ENCODE results near the gene CEP135.

Gene CEP135

DNA sequence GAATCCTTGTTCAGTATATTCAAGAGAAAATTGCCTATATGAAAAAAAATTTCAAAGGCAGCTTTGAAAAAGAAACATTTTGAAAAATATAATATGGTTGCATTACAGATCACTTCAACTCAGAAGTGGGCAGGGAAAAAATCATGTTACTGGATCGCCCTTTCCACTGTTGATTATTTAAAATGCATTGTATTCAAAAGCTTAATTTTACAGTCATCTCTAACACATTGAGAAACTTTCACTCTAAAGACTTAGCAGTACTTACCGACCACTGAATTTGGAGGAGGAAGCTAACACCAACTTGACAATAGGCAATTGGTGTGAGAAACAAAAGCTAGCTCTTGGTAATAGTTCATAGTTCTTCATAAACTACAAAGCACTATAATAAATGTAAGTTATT lies 101.9 kb downstream of the CEP135 start:
- TF ChIP-seq, protein P1, sequence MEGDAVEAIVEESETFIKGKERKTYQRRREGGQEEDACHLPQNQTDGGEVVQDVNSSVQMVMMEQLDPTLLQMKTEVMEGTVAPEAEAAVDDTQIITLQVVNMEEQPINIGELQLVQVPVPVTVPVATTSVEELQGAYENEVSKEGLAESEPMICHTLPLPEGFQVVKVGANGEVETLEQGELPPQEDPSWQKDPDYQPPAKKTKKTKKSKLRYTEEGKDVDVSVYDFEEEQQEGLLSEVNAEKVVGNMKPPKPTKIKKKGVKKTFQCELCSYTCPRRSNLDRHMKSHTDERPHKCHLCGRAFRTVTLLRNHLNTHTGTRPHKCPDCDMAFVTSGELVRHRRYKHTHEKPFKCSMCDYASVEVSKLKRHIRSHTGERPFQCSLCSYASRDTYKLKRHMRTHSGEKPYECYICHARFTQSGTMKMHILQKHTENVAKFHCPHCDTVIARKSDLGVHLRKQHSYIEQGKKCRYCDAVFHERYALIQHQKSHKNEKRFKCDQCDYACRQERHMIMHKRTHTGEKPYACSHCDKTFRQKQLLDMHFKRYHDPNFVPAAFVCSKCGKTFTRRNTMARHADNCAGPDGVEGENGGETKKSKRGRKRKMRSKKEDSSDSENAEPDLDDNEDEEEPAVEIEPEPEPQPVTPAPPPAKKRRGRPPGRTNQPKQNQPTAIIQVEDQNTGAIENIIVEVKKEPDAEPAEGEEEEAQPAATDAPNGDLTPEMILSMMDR (IDR thresholded peaks at IDR 0.05; ENCODE audit: low read length) = no peak
- TF ChIP-seq EZH2 (optimal IDR thresholded peaks at IDR 0.05; ENCODE audit: low read depth, low read length) = no peak
- no peak for TF ChIP-seq EZH2phosphoT487 (IDR thresholded peaks at IDR 0.05; ENCODE audit: low read length)
- Histone ChIP-seq H4K20me1 (ENCODE audit: insufficient read depth, low read length) (no peaks in the 10 kb centered on the region), H3K4me3 (ENCODE audit: low read length) (no peak overlapping the region), H3K27ac (ENCODE audit: low read length) (no peak overlapping the region), H3K27me3 (replicated peaks; ENCODE audit: insufficient read depth, low read length) (no peaks in the 10 kb centered on the region), H2AFZ (ENCODE audit: low read length) (no peak overlapping the region), H3K36me3 (replicated peaks; ENCODE audit: insufficient read depth, low read length) (no peaks in the 10 kb centered on the region), H3K4me1 (ENCODE audit: low read length) (peaks cover 5% of the 10 kb centered on the region), H3F3A (ENCODE audit: insufficient read depth, low read length) (peaks cover 5% of the 10 kb centered on the region; the same call in 1 of the 2 replicates), H3K9ac (ENCODE audit: low read length) (no peak overlapping the region), H3K9me2 (replicated peaks; ENCODE audit: insufficient read depth, low read length) (no peaks in the 10 kb centered on the region), H3K9me3 (replicated peaks; ENCODE audit: insufficient read depth, low read length) (no peaks in the 10 kb centered on the region), H3K79me2 (ENCODE audit: low read length) (no peaks in the 10 kb centered on the region), H3K4me2 (ENCODE audit: low read depth, low read length) (no peak overlapping the region)
- no peak for DNase-seq

DNA sequence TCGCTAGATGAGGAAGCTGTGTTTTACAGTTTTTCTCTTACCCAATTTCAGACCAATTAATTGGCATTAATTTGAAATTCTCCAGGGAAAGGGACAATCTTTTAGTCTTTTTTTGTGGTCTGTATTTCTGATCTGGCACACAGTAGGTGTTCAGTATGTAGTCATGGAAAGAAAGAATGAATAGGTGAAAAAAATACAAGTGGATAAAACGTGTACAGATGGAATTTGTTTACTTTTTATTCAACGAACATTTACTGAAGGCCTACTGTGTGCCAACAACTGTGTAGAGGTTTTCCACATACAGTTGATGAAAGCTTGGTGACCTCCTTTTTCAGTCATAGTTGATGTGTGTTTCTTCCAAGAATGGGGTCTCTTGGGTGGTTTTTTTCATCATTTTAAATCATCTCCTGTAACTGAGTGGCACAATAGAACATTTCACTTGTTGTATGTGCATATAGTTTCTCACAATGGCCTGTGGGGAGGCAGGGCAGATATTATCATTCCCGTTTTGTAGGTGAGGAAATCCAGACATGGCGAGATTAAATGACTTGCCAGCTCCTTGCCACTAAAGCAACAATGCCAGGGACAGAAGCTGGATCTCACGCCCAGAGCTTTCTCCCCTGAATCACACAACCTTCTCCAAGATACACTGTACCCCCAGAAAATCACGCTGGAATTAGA lies 102.4 kb downstream of the CEP135 start:
- Histone ChIP-seq H2AFZ (ENCODE audit: low read length) (no peak overlapping the region), H3K27me3 (replicated peaks; ENCODE audit: insufficient read depth, low read length) (no peaks in the 10 kb centered on the region), H3K4me3 (ENCODE audit: low read length) (no peak overlapping the region), H3K27ac (ENCODE audit: low read length) (no peak overlapping the region), H3K9me3 (replicated peaks; ENCODE audit: insufficient read depth, low read length) (no peaks in the 10 kb centered on the region), H3K79me2 (ENCODE audit: low read length) (no peaks in the 10 kb centered on the region), H3K4me1 (ENCODE audit: low read length) (peaks cover 5% of the 10 kb centered on the region), H3K9ac (ENCODE audit: low read length) (no peak overlapping the region), H3F3A (ENCODE audit: insufficient read depth, low read length) (peaks cover 5% of the 10 kb centered on the region; the same call in 1 of the 2 replicates), H3K9me2 (replicated peaks; ENCODE audit: insufficient read depth, low read length) (no peaks in the 10 kb centered on the region), H3K36me3 (replicated peaks; ENCODE audit: insufficient read depth, low read length) (no peaks in the 10 kb centered on the region), H4K20me1 (ENCODE audit: insufficient read depth, low read length) (no peaks in the 10 kb centered on the region), H3K4me2 (ENCODE audit: low read depth, low read length) (no peak overlapping the region)
- no peak for DNase-seq
- TF ChIP-seq EZH2phosphoT487 (IDR thresholded peaks at IDR 0.05; ENCODE audit: low read length) (no peak), EZH2 (optimal IDR thresholded peaks at IDR 0.05; ENCODE audit: low read depth, low read length) (no peak)
- TF ChIP-seq, protein P1 (IDR thresholded peaks at IDR 0.05; ENCODE audit: low read length) = no peak

DNA sequence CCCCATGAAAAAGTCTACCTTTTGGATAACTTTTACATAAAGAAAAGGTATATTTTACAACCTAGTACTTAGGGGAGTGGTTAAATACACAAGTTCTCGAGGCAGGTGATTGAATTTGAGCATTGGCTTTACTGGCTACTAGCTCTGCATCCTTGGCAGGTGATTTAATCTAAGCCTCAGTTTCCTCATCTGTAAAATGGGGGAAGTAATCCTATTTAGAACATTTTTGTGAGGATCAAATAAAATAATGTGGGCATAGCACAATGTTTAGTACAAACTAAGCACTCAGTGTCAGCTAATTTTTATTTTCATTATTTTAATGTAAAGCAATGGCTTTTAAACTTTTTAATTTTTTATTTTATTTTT lies 102.9 kb downstream of the CEP135 start:
- H3K27ac ChIP-seq (ENCODE audit: low read length) = no peak overlapping the region
- no peak overlapping the region for H2AFZ ChIP-seq (ENCODE audit: low read length)
- no peaks in the 10 kb centered on the region for H3K36me3 ChIP-seq (replicated peaks; ENCODE audit: insufficient read depth, low read length)
- no peaks in the 10 kb centered on the region for H4K20me1 ChIP-seq (ENCODE audit: insufficient read depth, low read length)
- TF ChIP-seq EZH2 (optimal IDR thresholded peaks at IDR 0.05; ENCODE audit: low read depth, low read length) = no peak
- TF ChIP-seq, protein P1 (IDR thresholded peaks at IDR 0.05; ENCODE audit: low read length) = no peak
- TF ChIP-seq EZH2phosphoT487 (IDR thresholded peaks at IDR 0.05; ENCODE audit: low read length) = no peak
- H3K9me2 ChIP-seq (replicated peaks; ENCODE audit: insufficient read depth, low read length) = no peaks in the 10 kb centered on the region
- no peaks in the 10 kb centered on the region for H3K9me3 ChIP-seq (replicated peaks; ENCODE audit: insufficient read depth, low read length)
- DNase-seq = no peak
- H3K79me2 ChIP-seq (ENCODE audit: low read length) = no peaks in the 10 kb centered on the region
- H3K27me3 ChIP-seq (replicated peaks; ENCODE audit: insufficient read depth, low read length) = no peaks in the 10 kb centered on the region
- no peak overlapping the region for H3K4me3 ChIP-seq (ENCODE audit: low read length)
- H3K4me2 ChIP-seq (ENCODE audit: low read depth, low read length) = no peak overlapping the region
- H3F3A ChIP-seq (ENCODE audit: insufficient read depth, low read length) = peaks cover 5% of the 10 kb centered on the region; the same call in 1 of the 2 replicates
- H3K4me1 ChIP-seq (ENCODE audit: low read length) = peaks cover 5% of the 10 kb centered on the region
- no peak overlapping the region for H3K9ac ChIP-seq (ENCODE audit: low read length)
